ENCODE results near the gene CD274. TPM values are rescaled to one million over a fixed set of nuclear protein-coding genes. Genes with fewer than 3 reads are reported as not detected.

Gene CD274
- total and polyA plus RNA-seq, 2 of the 8 experiments (the other 6 are each of a cell fraction or from before 2014, with no cell fraction given): 0.08 to 0.15 TPM

GRCh38 chr9:5512658-5513452, 62.5 kb downstream of the CD274 start:
- Histone ChIP-seq H3K9ac (replicated peaks in 1 of 4; ENCODE audit: extremely low read depth in 1 of 4, low read depth in 3 of 4, low read length in 3 of 4) (no peak overlapping the region), H3K4ac (replicated peaks; ENCODE audit: insufficient read length, low read depth, low read length) (no peak overlapping the region), H2BK5ac (ENCODE audit: low read depth, low read length) (no peak overlapping the region), H3K56ac (replicated peaks; ENCODE audit: insufficient read length, low read depth, low read length) (no peak overlapping the region), H3K23me2 (ENCODE audit: low read depth, low read length) (no peaks in the 10 kb centered on the region), H4K20me1 (replicated peaks in 1 of 2; ENCODE audit: control insufficient read depth in 1 of 2, insufficient read depth in 2 of 2, low read length in 2 of 2) (no peaks in the 10 kb centered on the region), H3K79me2 (ENCODE audit: control insufficient read depth in 1 of 2, insufficient read depth in 2 of 2, low read length in 2 of 2) (no peaks in the 10 kb centered on the region), H3K4me3 (ENCODE audit: extremely low read depth in 1 of 4, insufficient read depth in 2 of 4, low read depth in 3 of 4, low read length in 4 of 4) (no peak overlapping the region), H4K8ac (ENCODE audit: extremely low read depth, insufficient read depth, low read length) (no peak overlapping the region), H3K27ac (ENCODE audit: low read depth, low read length) (no peak overlapping the region), H2AK5ac (ENCODE audit: low read depth, low read length) (no peak overlapping the region), H3K4me2 (ENCODE audit: insufficient read depth in 1 of 2, low read depth in 2 of 2, low read length in 2 of 2) (no peak overlapping the region), H4K91ac (replicated peaks; ENCODE audit: insufficient read length, low read length) (no peak overlapping the region), H2BK12ac (ENCODE audit: low read depth, low read length) (no peak overlapping the region), H3K36me3 (ENCODE audit: control insufficient read depth in 2 of 4, insufficient read depth in 4 of 4, low read length in 3 of 4) (no peaks in the 10 kb centered on the region), H4K5ac (ENCODE audit: insufficient read length, low read depth, low read length) (no peak overlapping the region), H3K27me3 (replicated peaks in 1 of 4; ENCODE audit: control insufficient read depth in 3 of 4, extremely low read depth in 1 of 4, insufficient read depth in 3 of 4, low read length in 3 of 4) (no peaks in the 10 kb centered on the region), H2AFZ (ENCODE audit: low read length) (no peak overlapping the region), H3K18ac (ENCODE audit: extremely low read depth, low read length) (no peak overlapping the region), H2BK20ac (ENCODE audit: low read length) (no peak overlapping the region), H2BK120ac (replicated peaks; ENCODE audit: low read depth, low read length) (no peak overlapping the region), H3K79me1 (ENCODE audit: low read depth, low read length) (no peaks in the 10 kb centered on the region), H3K9me3 (ENCODE audit: insufficient read depth in 2 of 2, low read depth in 1 of 2, low read length in 1 of 2) (no peaks in the 10 kb centered on the region), H3K4me1 (replicated peaks in 1 of 4; ENCODE audit: control insufficient read depth in 3 of 4, insufficient read depth in 4 of 4, low read length in 3 of 4) (no peaks in the 10 kb centered on the region), H2BK15ac (ENCODE audit: low read length) (no peak overlapping the region), H3K14ac (ENCODE audit: insufficient read length) (no peak overlapping the region), H3K23ac (ENCODE audit: insufficient read length) (no peak overlapping the region)
- WGBS, 2 experiments (ENCODE audit: extremely low coverage in 1 of 2, insufficient coverage in 1 of 2, insufficient read length in 1 of 2, insufficient replicate concordance in 2 of 2, low coverage in 1 of 2, low lambda C conversion rate in 2 of 2, missing lambda C conversion rate in 1 of 2): 84% methylated on average over 2 of the region's 2 CpGs; no CpG with 5 or more reads in 1 of the 2 experiments
- FAIRE-seq: no peak
- ChIA-PET POLR2A (ENCODE audit: partially characterized antibody) (no interaction called here), CTCF (ENCODE audit: partially characterized antibody) (interaction anchor here (0.6 to 1.2 kb wide), 2 partner anchors 45 to 63 kb away, joined by 3 read pairs; partner anchors contain the start of gene CD274)
- no peak for DNase-seq (ENCODE audit: low read depth in 1 of 2, low spot score in 2 of 2)
- TF ChIP-seq CREB1 (IDR thresholded peaks at IDR 0.05): no peak
- no peak for TF ChIP-seq CEBPB (IDR thresholded peaks at IDR 0.05; ENCODE audit: low read depth, low read length)
- TF ChIP-seq SUZ12 (IDR thresholded peaks at IDR 0.05; ENCODE audit: low read length): no peak
- TF ChIP-seq HDAC6 (IDR thresholded peaks at IDR 0.05; ENCODE audit: low read depth, low read length): no peak
- TF ChIP-seq KDM1A (IDR thresholded peaks at IDR 0.05; ENCODE audit: borderline replicate concordance, low read length): no peak
- no peak for TF ChIP-seq RNF2 (IDR thresholded peaks at IDR 0.05; ENCODE audit: borderline replicate concordance, low read depth, low read length, missing control alignments, poor library complexity, severe bottlenecking)
- TF ChIP-seq E2F6 (IDR thresholded peaks at IDR 0.05): no peak
- no peak for TF ChIP-seq SRF (IDR thresholded peaks at IDR 0.05; ENCODE audit: low read depth, low read length)
- TF ChIP-seq PHF8 (conservative IDR thresholded peaks at IDR 0.05; ENCODE audit: low read depth, low read length): no peak
- TF ChIP-seq CHD1 (IDR thresholded peaks at IDR 0.05; ENCODE audit: low read depth, low read length): no peak
- no peak for TF ChIP-seq SIN3A (conservative IDR thresholded peaks at IDR 0.05 in 1 of 2, IDR thresholded peaks at IDR 0.05 in 1 of 2; ENCODE audit: low read depth in 1 of 2, low read length in 2 of 2)
- TF ChIP-seq FOSL1 (IDR thresholded peaks at IDR 0.05; ENCODE audit: insufficient read depth, low read depth, low read length): no peak
